K562 (cell line): ENCODE measurements around the gene FYTTD1. TPM values are rescaled to one million over a fixed set of nuclear protein-coding genes. Genes with fewer than 3 reads are reported as not detected.

Experiments used
- ARHGAP35 ChIP-seq: fragments of 450-650 bp; IDR thresholded peaks from 2 replicates; pipeline ENCODE4 v1.6.1; 2018; ENCODE audit not compliant: partially characterized antibody
- C11orf30 ChIP-seq: fragments of 450-650 bp; IDR thresholded peaks from 2 replicates; pipeline ENCODE4 v1.6.1; 2016; ENCODE audit warnings: low read depth, mild to moderate bottlenecking
- CBX8 ChIP-seq: fragments of 200-600 bp; sonication (generic); IDR thresholded peaks from 2 replicates; pipeline ENCODE4 v1.6.1; 2012; ENCODE audit warnings: borderline replicate concordance, mixed run types, low read depth, mild to moderate bottlenecking, moderate library complexity, mixed read lengths, low read length, control low read depth, inconsistent platforms; ENCODE audit not compliant: poor library complexity, severe bottlenecking; ENCODE audit errors: extremely low read depth
- CEBPB ChIP-seq: fragments of 450-650 bp; IDR thresholded peaks from 2 replicates; pipeline ENCODE4 v1.6.1; 2016; ENCODE audit warnings: missing genetic modification characterization, missing compliant biosample characterization
- CSDE1 ChIP-seq, 2 experiments: fragments of 450-650 bp; IDR thresholded peaks; 2 replicates each; pipeline ENCODE4 v1.6.1; 2016; ENCODE audit warnings: mild to moderate bottlenecking in 1 of 2
- CXXC5 ChIP-seq: fragments of 250-450 bp; sonication (Bioruptor Pico); IDR thresholded peaks from 2 replicates; pipeline ENCODE4 v1.8.0; 2022; ENCODE audit warnings: inconsistent platforms, mild to moderate bottlenecking, moderate library complexity
- DACH1 ChIP-seq: fragments of 450-650 bp; IDR thresholded peaks from 2 replicates; pipeline ENCODE4 v1.6.1; 2018; ENCODE audit not compliant: partially characterized antibody
- DNMT1 ChIP-seq: fragments of 450-650 bp; IDR thresholded peaks from 2 replicates; pipeline ENCODE4 v1.6.1; 2016; ENCODE audit warnings: antibody characterized with exemption, mild to moderate bottlenecking
- E2F1 ChIP-seq: sonication (generic); formaldehyde crosslinking; IDR thresholded peaks from 2 replicates; pipeline ENCODE4 v1.8.1; 2023; ENCODE audit warnings: mild to moderate bottlenecking, missing genetic modification reagents, moderate library complexity
- E2F3 ChIP-seq: fragments of 250-450 bp; sonication (Bioruptor Pico); IDR thresholded peaks from 2 replicates; pipeline ENCODE4 v1.4.0; 2020; ENCODE audit warnings: mild to moderate bottlenecking
- GABPB1 ChIP-seq: sonication (generic); formaldehyde crosslinking; IDR thresholded peaks from 2 replicates; pipeline ENCODE4 v1.8.0; 2022; ENCODE audit warnings: mild to moderate bottlenecking, missing genetic modification reagents
- IFI16 ChIP-seq: fragments of 250-450 bp; sonication (Bioruptor Pico); IDR thresholded peaks from 2 replicates; pipeline ENCODE4 v2.1.2; 2022; ENCODE audit warnings: mild to moderate bottlenecking, inconsistent platforms
- KHSRP ChIP-seq: fragments of 450-650 bp; IDR thresholded peaks from 2 replicates; pipeline ENCODE4 v1.6.1; 2017
- MLLT1 ChIP-seq, 2 experiments: fragments of 450-650 bp; IDR thresholded peaks; 2 replicates each; pipeline ENCODE4 v1.6.1; 2016
- POLR2A ChIP-seq: fragments of 450-650 bp; conservative IDR thresholded peaks from 2 replicates; pipeline ENCODE4 v1.6.1; 2016
- POLR3A ChIP-seq: IDR thresholded peaks from 2 replicates; pipeline ENCODE4 v1.6.1; 2011; ENCODE audit warnings: borderline replicate concordance, mild to moderate bottlenecking, moderate library complexity; ENCODE audit not compliant: insufficient read length, insufficient read depth; ENCODE audit errors: extremely low read depth
- RB1 ChIP-seq: fragments of 450-650 bp; IDR thresholded peaks from 2 replicates; pipeline ENCODE4 v1.6.1; 2017; ENCODE audit warnings: low read depth, mild to moderate bottlenecking
- RCOR1 ChIP-seq, 2 experiments: IDR thresholded peaks; 2 replicates each; pipeline ENCODE4 v1.6.1; 2012; ENCODE audit warnings: low read depth in 2 of 2, low read length in 2 of 2, borderline replicate concordance in 1 of 2, improper control_type of control experiment in 1 of 2
- SETDB1 ChIP-seq: IDR thresholded peaks from one replicate; pipeline ENCODE4 v1.6.1; 2012; ENCODE audit warnings: low read length, control low read depth, inconsistent platforms
- SIX5 ChIP-seq, 2 experiments: IDR thresholded peaks; 2 replicates each; pipeline ENCODE4 v1.6.1; 2011; ENCODE audit warnings: low read length in 2 of 2, borderline replicate concordance in 1 of 2, low read depth in 1 of 2, mild to moderate bottlenecking in 1 of 2, moderate library complexity in 1 of 2; ENCODE audit not compliant: insufficient read depth in 1 of 2
- SNAPC5 ChIP-seq: fragments of 250-450 bp; sonication (Bioruptor Pico); IDR thresholded peaks from 2 replicates; pipeline ENCODE4 v1.8.0; 2021; ENCODE audit warnings: moderate library complexity, mild to moderate bottlenecking, inconsistent platforms
- TARDBP ChIP-seq: fragments of 450-650 bp; IDR thresholded peaks from 2 replicates; pipeline ENCODE4 v1.6.1; 2016
- XRCC3 ChIP-seq: fragments of 450-650 bp; IDR thresholded peaks from 2 replicates; pipeline ENCODE4 v1.6.1; 2017; ENCODE audit warnings: mild to moderate bottlenecking, moderate library complexity
- ZBTB17 ChIP-seq: fragments of 450-650 bp; formaldehyde crosslinking; IDR thresholded peaks from 2 replicates; pipeline ENCODE4 v1.4.0; 2020; ENCODE audit warnings: mild to moderate bottlenecking
- ZNF174 ChIP-seq: fragments of 250-450 bp; sonication (Bioruptor Pico); IDR thresholded peaks from 2 replicates; pipeline ENCODE4 v1.4.0; 2020; ENCODE audit warnings: mild to moderate bottlenecking
- ZNF232 ChIP-seq: sonication (generic); formaldehyde crosslinking; IDR thresholded peaks from 2 replicates; pipeline ENCODE4 v1.8.0; 2022; ENCODE audit warnings: mild to moderate bottlenecking, missing genetic modification reagents
- ZNF274 ChIP-seq: IDR thresholded peaks from 2 replicates; pipeline ENCODE4 v1.6.1; 2011; ENCODE audit warnings: low read depth, mild to moderate bottlenecking, low read length, moderate library complexity, borderline replicate concordance
- polyA plus RNA-seq, 8 experiments: library from polyadenylated mRNA; depleted of rRNA in 4 of 8; stranded (reverse) in 5 of 8; unstranded in 3 of 8; fragments of >200 nt; fragmentation: Nextera tagmentation in 2 of 8; fragmentation: Illumina TruSeq in 1 of 8; extraction: Ambion mirVana in 2 of 8; extraction: Trizol in 1 of 8; gene quantifications; 2 replicates each; pipeline versions ENCODE4 v1.2.1 to v1.2.3, GENCODE V29; 2011 to 2014; ENCODE audit warnings: inconsistent platforms in 1 of 8, missing spikeins in 1 of 8
- total RNA-seq, 7 experiments: library from RNA; depleted of rRNA in 6 of 7; stranded (reverse); fragments of >200 nt in 6 of 7; fragmentation: Illumina TruSeq in 2 of 7; extraction: Trizol in 2 of 7; gene quantifications; 2 replicates each; pipeline versions ENCODE4 v1.2.1 to v1.2.3, GENCODE V29; 2011 to 2021; ENCODE audit warnings: low replicate concordance in 1 of 7
- TF ChIP-seq, protein P1 (sequence below), 2 experiments: fragments of 450-650 bp in 1 of 2; sonication (generic) in 1 of 2; formaldehyde crosslinking; conservative IDR thresholded peaks; 2 replicates each; pipeline versions ENCODE4 v1.4.0 to v1.8.1; 2020 to 2022; ENCODE audit warnings: mild to moderate bottlenecking in 1 of 2, missing genetic modification reagents in 1 of 2

Gene FYTTD1
- total and polyA plus RNA-seq, 9 of the 15 experiments (the other 6 are each of a cell fraction or from before 2014, with no cell fraction given) = 35.7 to 106 (median 76.3) TPM

DNA sequence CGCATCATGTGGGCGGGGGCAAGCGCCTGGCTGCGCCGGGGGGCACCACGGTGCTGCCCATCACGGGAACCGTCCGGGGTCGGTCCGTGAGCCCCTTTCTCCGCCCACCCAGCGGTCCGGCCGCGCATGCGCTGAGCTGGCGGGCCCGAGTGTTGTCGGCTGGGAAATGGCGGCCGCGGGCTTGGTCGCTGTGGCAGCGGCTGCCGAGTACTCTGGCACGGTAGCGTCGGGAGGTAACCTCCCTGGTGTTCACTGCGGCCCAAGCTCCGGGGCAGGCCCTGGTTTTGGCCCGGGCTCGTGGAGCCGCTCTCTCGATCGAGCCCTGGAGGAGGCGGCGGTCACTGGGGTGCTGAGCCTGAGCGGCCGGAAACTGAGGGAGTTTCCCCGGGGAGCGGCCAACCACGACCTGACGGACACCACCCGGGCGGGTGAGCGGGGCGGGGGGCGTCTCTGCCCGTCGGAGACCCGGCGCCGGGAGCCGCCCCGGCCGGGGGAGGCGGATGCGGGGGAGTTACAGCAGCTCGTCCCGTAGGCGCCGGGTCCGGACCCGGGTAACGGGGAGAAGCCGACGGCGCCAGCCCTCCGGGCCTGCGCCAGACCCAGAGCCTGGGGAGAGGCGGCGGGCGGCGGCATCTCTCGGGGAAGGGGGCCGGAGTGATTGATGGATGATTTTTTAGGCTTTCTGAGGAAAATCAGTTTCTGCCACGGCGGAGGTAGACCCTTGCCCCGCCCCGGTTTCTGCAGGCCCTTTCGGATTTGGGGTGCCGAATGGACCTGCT is 41.6 kb downstream of the FYTTD1 start, which contains the start of gene LRCH3 (continued):
- TF ChIP-seq, protein P1, sequence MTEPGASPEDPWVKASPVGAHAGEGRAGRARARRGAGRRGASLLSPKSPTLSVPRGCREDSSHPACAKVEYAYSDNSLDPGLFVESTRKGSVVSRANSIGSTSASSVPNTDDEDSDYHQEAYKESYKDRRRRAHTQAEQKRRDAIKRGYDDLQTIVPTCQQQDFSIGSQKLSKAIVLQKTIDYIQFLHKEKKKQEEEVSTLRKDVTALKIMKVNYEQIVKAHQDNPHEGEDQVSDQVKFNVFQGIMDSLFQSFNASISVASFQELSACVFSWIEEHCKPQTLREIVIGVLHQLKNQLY (CRISPR knock-in tag; conservative IDR thresholded peaks at IDR 0.05) = no peak
- peak; percentile 87; the same call in 1 of the 2 replicates for TF ChIP-seq RB1
- TF ChIP-seq RCOR1 (IDR thresholded peaks at IDR 0.05; ENCODE audit: borderline replicate concordance in 1 of 2, low read depth in 2 of 2, low read length in 2 of 2) = no peak
- TF ChIP-seq TARDBP = no peak
- TF ChIP-seq SNAPC5 (CRISPR knock-in tag) = no peak
- TF ChIP-seq CBX8 = no peak
- no peak for TF ChIP-seq E2F3 (CRISPR knock-in tag)
- TF ChIP-seq ZNF274 = no peak
- peak; percentile 64; the same call in 1 of the 2 replicates for TF ChIP-seq ZBTB17
- peak; percentile 99 for TF ChIP-seq POLR2A
- no peak for TF ChIP-seq IFI16 (CRISPR knock-in tag)
- no peak for TF ChIP-seq XRCC3
- TF ChIP-seq CXXC5 (CRISPR knock-in tag) = peak; percentile 62
- TF ChIP-seq CSDE1 (IDR thresholded peaks at IDR 0.05) = peak in 1 of 2 experiments; percentile 64; a peak in 1 of 4 replicates
- TF ChIP-seq DNMT1 = no peak
- TF ChIP-seq SIX5 (IDR thresholded peaks at IDR 0.05; ENCODE audit: borderline replicate concordance in 1 of 2, insufficient read depth in 1 of 2, low read depth in 1 of 2, low read length in 2 of 2) = no peak
- TF ChIP-seq POLR3A = no peak
- peak; percentile 21; the same call in 1 of the 2 replicates for TF ChIP-seq ZNF232
- TF ChIP-seq SETDB1 = no peak
- no peak for TF ChIP-seq ARHGAP35
- TF ChIP-seq C11orf30 = no peak
- TF ChIP-seq DACH1 = no peak
- no peak for TF ChIP-seq KHSRP
- TF ChIP-seq E2F1 (CRISPR knock-in tag) = no peak
- TF ChIP-seq CEBPB (tag) = no peak
- peak; percentile 82 for TF ChIP-seq GABPB1 (CRISPR knock-in tag)
- peak in 1 of 2 experiments; percentile 23; a peak in 1 of 4 replicates for TF ChIP-seq MLLT1 (IDR thresholded peaks at IDR 0.05)
- TF ChIP-seq ZNF174 (CRISPR knock-in tag) = no peak
